ENCODE data around the gene CNRIP1.
"Not testable (repeated sequence)": the region's sequence is repeated elsewhere in the genome, so short reads cannot be mapped to it uniquely, and the experiment has no call there.

Gene CNRIP1

GRCh38 chr2:68357605-68358337, 38.0 kb upstream of the CNRIP1 start:
- Histone ChIP-seq H3K9ac (ENCODE audit: low read depth, low read length) (no peak overlapping the region), H3K4me3 (ENCODE audit: low read depth, low read length) (no peak overlapping the region), H3K27me3 (ENCODE audit: control insufficient read depth, insufficient read depth, low read length) (peaks cover 7% of the 10 kb centered on the region)

GRCh38 chr2:68356599-68357239, 37.0 kb upstream of the CNRIP1 start:
- H3K36me3 ChIP-seq (ENCODE audit: control insufficient read depth, insufficient read depth, low read length) = no peaks in the 10 kb centered on the region
- H3K27me3 ChIP-seq (ENCODE audit: control insufficient read depth, insufficient read depth, low read length) = no peaks in the 10 kb centered on the region
- H3K27ac ChIP-seq (ENCODE audit: low read depth, low read length) = no peak overlapping the region
- H3K4me3 ChIP-seq (ENCODE audit: low read depth, low read length) = no peak overlapping the region
- H3K9ac ChIP-seq (ENCODE audit: low read depth, low read length) = no peak overlapping the region
- no peaks in the 10 kb centered on the region for H3K4me1 ChIP-seq (ENCODE audit: control insufficient read depth, insufficient read depth, low read length)
- no peaks in the 10 kb centered on the region for H3K9me3 ChIP-seq (ENCODE audit: control insufficient read depth, insufficient read depth, low read length)

More at GRCh38 chr2:68357605-68358337, 38.0 kb upstream of the CNRIP1 start:
- Histone ChIP-seq H3K4me1 (ENCODE audit: control insufficient read depth, insufficient read depth, low read length) (no peaks in the 10 kb centered on the region), H3K27ac (ENCODE audit: low read depth, low read length) (no peak overlapping the region), H3K9me3 (ENCODE audit: control insufficient read depth, insufficient read depth, low read length) (no peaks in the 10 kb centered on the region), H3K36me3 (ENCODE audit: control insufficient read depth, insufficient read depth, low read length) (no peaks in the 10 kb centered on the region)

GRCh38 chr2:68352651-68353391, 33.1 kb upstream of the CNRIP1 start:
- H3K4me1 ChIP-seq (ENCODE audit: control insufficient read depth, insufficient read depth, low read length) = no peaks in the 10 kb centered on the region
- no peak overlapping the region for H3K27ac ChIP-seq (ENCODE audit: low read depth, low read length)
- H3K9ac ChIP-seq (ENCODE audit: low read depth, low read length) = no peak overlapping the region
- no peaks in the 10 kb centered on the region for H3K27me3 ChIP-seq (ENCODE audit: control insufficient read depth, insufficient read depth, low read length)
- no peaks in the 10 kb centered on the region for H3K36me3 ChIP-seq (ENCODE audit: control insufficient read depth, insufficient read depth, low read length)
- no peak overlapping the region for H3K4me3 ChIP-seq (ENCODE audit: low read depth, low read length)
- no peaks in the 10 kb centered on the region for H3K9me3 ChIP-seq (ENCODE audit: control insufficient read depth, insufficient read depth, low read length)

- Histone ChIP-seq H3K27ac (ENCODE audit: low read depth, low read length) (no peak overlapping the region), H3K27me3 (ENCODE audit: control insufficient read depth, insufficient read depth, low read length) (no peaks in the 10 kb centered on the region), H3K9me3 (ENCODE audit: control insufficient read depth, insufficient read depth, low read length) (no peaks in the 10 kb centered on the region), H3K36me3 (ENCODE audit: control insufficient read depth, insufficient read depth, low read length) (no peaks in the 10 kb centered on the region), H3K9ac (ENCODE audit: low read depth, low read length) (no peak overlapping the region), H3K4me3 (ENCODE audit: low read depth, low read length) (no peak overlapping the region), H3K4me1 (ENCODE audit: control insufficient read depth, insufficient read depth, low read length) (no peaks in the 10 kb centered on the region)
These were observed 32.2 kb upstream of the CNRIP1 start for GRCh38 chr2:68351997-68352396.

GRCh38 chr2:68349091-68349490, 29.3 kb upstream of the CNRIP1 start:
- not testable (repeated sequence) for H3K27ac ChIP-seq (ENCODE audit: low read depth, low read length); H3K9me3 ChIP-seq (ENCODE audit: control insufficient read depth, insufficient read depth, low read length); H3K4me1 ChIP-seq (ENCODE audit: control insufficient read depth, insufficient read depth, low read length); H3K9ac ChIP-seq (ENCODE audit: low read depth, low read length); H3K4me3 ChIP-seq (ENCODE audit: low read depth, low read length); H3K36me3 ChIP-seq (ENCODE audit: control insufficient read depth, insufficient read depth, low read length); H3K27me3 ChIP-seq (ENCODE audit: control insufficient read depth, insufficient read depth, low read length)

GRCh38 chr2:68345129-68345875, 25.6 kb upstream of the CNRIP1 start:
- Histone ChIP-seq H3K9ac (ENCODE audit: low read depth, low read length) (no peak overlapping the region), H3K4me1 (ENCODE audit: control insufficient read depth, insufficient read depth, low read length) (no peaks in the 10 kb centered on the region), H3K9me3 (ENCODE audit: control insufficient read depth, insufficient read depth, low read length) (no peaks in the 10 kb centered on the region), H3K27me3 (ENCODE audit: control insufficient read depth, insufficient read depth, low read length) (no peaks in the 10 kb centered on the region), H3K27ac (ENCODE audit: low read depth, low read length) (no peak overlapping the region), H3K36me3 (ENCODE audit: control insufficient read depth, insufficient read depth, low read length) (no peaks in the 10 kb centered on the region), H3K4me3 (ENCODE audit: low read depth, low read length) (no peak overlapping the region)

GRCh38 chr2:68344031-68344430, 24.3 kb upstream of the CNRIP1 start:
- Histone ChIP-seq H3K27me3 (ENCODE audit: control insufficient read depth, insufficient read depth, low read length) (no peaks in the 10 kb centered on the region), H3K4me3 (ENCODE audit: low read depth, low read length) (no peak overlapping the region), H3K9me3 (ENCODE audit: control insufficient read depth, insufficient read depth, low read length) (no peaks in the 10 kb centered on the region), H3K27ac (ENCODE audit: low read depth, low read length) (no peak overlapping the region), H3K4me1 (ENCODE audit: control insufficient read depth, insufficient read depth, low read length) (no peaks in the 10 kb centered on the region), H3K36me3 (ENCODE audit: control insufficient read depth, insufficient read depth, low read length) (no peaks in the 10 kb centered on the region), H3K9ac (ENCODE audit: low read depth, low read length) (no peak overlapping the region)

GRCh38 chr2:68342470-68342869, 22.7 kb upstream of the CNRIP1 start:
- no peaks in the 10 kb centered on the region for H3K36me3 ChIP-seq (ENCODE audit: control insufficient read depth, insufficient read depth, low read length)

GRCh38 chr2:68341583-68341982, 21.8 kb upstream of the CNRIP1 start:
- peaks cover under 1% of the 10 kb centered on the region; the same call in 1 of the 2 replicates for H3K4me1 ChIP-seq (ENCODE audit: control insufficient read depth, insufficient read depth, low read length)
- H3K9me3 ChIP-seq (ENCODE audit: control insufficient read depth, insufficient read depth, low read length) = no peaks in the 10 kb centered on the region
- no peak overlapping the region for H3K4me3 ChIP-seq (ENCODE audit: low read depth, low read length)
- H3K27ac ChIP-seq (ENCODE audit: low read depth, low read length) = no peak overlapping the region
- no peaks in the 10 kb centered on the region for H3K27me3 ChIP-seq (ENCODE audit: control insufficient read depth, insufficient read depth, low read length)
- H3K9ac ChIP-seq (ENCODE audit: low read depth, low read length) = no peak overlapping the region
- H3K36me3 ChIP-seq (ENCODE audit: control insufficient read depth, insufficient read depth, low read length) = no peaks in the 10 kb centered on the region

More at GRCh38 chr2:68342470-68342869, 22.7 kb upstream of the CNRIP1 start:
- no peaks in the 10 kb centered on the region for H3K27me3 ChIP-seq (ENCODE audit: control insufficient read depth, insufficient read depth, low read length)
- H3K9ac ChIP-seq (ENCODE audit: low read depth, low read length) = no peak overlapping the region
- no peaks in the 10 kb centered on the region for H3K9me3 ChIP-seq (ENCODE audit: control insufficient read depth, insufficient read depth, low read length)
- no peak overlapping the region for H3K27ac ChIP-seq (ENCODE audit: low read depth, low read length)
- H3K4me1 ChIP-seq (ENCODE audit: control insufficient read depth, insufficient read depth, low read length) = no peaks in the 10 kb centered on the region
- H3K4me3 ChIP-seq (ENCODE audit: low read depth, low read length) = no peak overlapping the region

- Histone ChIP-seq H3K36me3 (ENCODE audit: control insufficient read depth, insufficient read depth, low read length) (no peaks in the 10 kb centered on the region), H3K9ac (ENCODE audit: low read depth, low read length) (no peak overlapping the region), H3K4me1 (ENCODE audit: control insufficient read depth, insufficient read depth, low read length) (peaks cover 6% of the 10 kb centered on the region; the same call in 1 of the 2 replicates), H3K4me3 (ENCODE audit: low read depth, low read length) (no peak overlapping the region), H3K27me3 (ENCODE audit: control insufficient read depth, insufficient read depth, low read length) (no peaks in the 10 kb centered on the region), H3K27ac (ENCODE audit: low read depth, low read length) (no peak overlapping the region), H3K9me3 (ENCODE audit: control insufficient read depth, insufficient read depth, low read length) (no peaks in the 10 kb centered on the region)
These were observed 21.2 kb upstream of the CNRIP1 start for GRCh38 chr2:68341062-68341329.

All from HUES48 (cell line).